Measurements from ENCODE around the gene HMCN2. TPM values are rescaled to one million over a fixed set of nuclear protein-coding genes. Genes with fewer than 3 reads are reported as not detected.

Gene HMCN2
- total RNA-seq, 1 experiment from 2014 or later, result 8.6 TPM

DNA sequence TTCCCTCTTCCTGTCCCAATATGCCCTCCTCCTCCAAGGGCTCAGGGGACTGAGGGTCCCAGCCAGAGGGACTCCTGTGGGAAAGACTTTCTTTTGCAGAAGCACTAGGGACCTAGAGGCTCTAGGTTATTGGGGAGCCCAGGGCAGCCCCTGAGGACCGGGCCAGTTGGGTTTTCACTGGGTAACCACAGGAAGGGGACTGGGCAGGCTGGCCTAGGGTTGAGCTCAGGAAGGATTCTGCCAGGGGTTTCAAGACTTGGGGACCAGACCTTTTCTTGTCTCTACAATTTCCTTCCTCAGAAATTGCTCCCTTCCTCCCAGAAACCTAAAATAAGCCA, 24.4 kb upstream of the HMCN2 start:
- TF ChIP-seq CTCF (conservative IDR thresholded peaks at IDR 0.05), result no peak
- Histone ChIP-seq H4K91ac (ENCODE audit: insufficient read length, low read depth, low read length) (no peak overlapping the region), H3K4me1 (ENCODE audit: insufficient read depth, low read length) (no peaks in the 10 kb centered on the region), H2BK5ac (ENCODE audit: insufficient read length, low read length) (no peak overlapping the region), H3K4ac (ENCODE audit: low read depth, low read length) (no peak overlapping the region), H2BK15ac (ENCODE audit: low read depth, low read length) (no peak overlapping the region), H3K56ac (ENCODE audit: insufficient read length, low read depth, low read length) (no peak overlapping the region), H3T11ph (ENCODE audit: low read length) (no peak overlapping the region), H2AFZ (ENCODE audit: low read length) (no peak overlapping the region), H3K27ac (ENCODE audit: insufficient read length, low read depth, low read length) (no peak overlapping the region), H3K18ac (ENCODE audit: insufficient read length, low read depth, low read length) (no peak overlapping the region), H3K9ac (ENCODE audit: extremely low read depth, insufficient read length, low read length) (no peak overlapping the region), H2BK120ac (ENCODE audit: low read depth, low read length, poor library complexity, severe bottlenecking) (no peak overlapping the region), H3K27me3 (ENCODE audit: insufficient read depth, low read length) (no peaks in the 10 kb centered on the region), H3K9me3 (ENCODE audit: control insufficient read depth, low read depth, low read length) (no peaks in the 10 kb centered on the region), H4K5ac (ENCODE audit: insufficient read length, low read depth, low read length) (no peak overlapping the region), H3K23me2 (ENCODE audit: insufficient read length, low read depth, low read length, poor library complexity, severe bottlenecking) (no peaks in the 10 kb centered on the region), H3K14ac (ENCODE audit: insufficient read depth, low read length) (no peak overlapping the region), H3K79me2 (ENCODE audit: insufficient read depth, low read length) (no peaks in the 10 kb centered on the region), H3K23ac (ENCODE audit: insufficient read length, low read depth, low read length) (no peak overlapping the region), H3K79me1 (ENCODE audit: insufficient read depth, low read depth, low read length, poor library complexity, severe bottlenecking) (no peaks in the 10 kb centered on the region), H2BK12ac (ENCODE audit: insufficient read length, low read depth, low read length) (no peak overlapping the region), H2BK20ac (ENCODE audit: low read depth, low read length, poor library complexity, severe bottlenecking) (no peak overlapping the region), H4K8ac (replicated peaks; ENCODE audit: insufficient read length, low read depth, low read length) (no peak overlapping the region), H4K20me1 (ENCODE audit: control insufficient read depth, insufficient read depth, insufficient read length) (no peaks in the 10 kb centered on the region), H2AK5ac (ENCODE audit: insufficient read length, low read length) (no peak overlapping the region), H3K4me2 (ENCODE audit: insufficient read depth, insufficient read length, low read length) (no peak overlapping the region)
- Mint-ChIP-seq H3K27ac (no peak overlapping the region), H3K27me3 (ENCODE audit: low read depth) (peaks cover 6% of the 10 kb centered on the region), H3K9me3 (no peaks in the 10 kb centered on the region), H3K36me3 (ENCODE audit: insufficient read depth in 1 of 3, low read depth in 3 of 3) (no peaks in the 10 kb centered on the region), H3K4me3 (no peak overlapping the region), H3K4me1 (peaks cover 15 to 42% of the 10 kb centered on the region in 2 experiments)
- WGBS (ENCODE audit: extremely low coverage, insufficient read length, low lambda C conversion rate), result no CpG with 5 or more reads among the region's 1 CpG
- no peak for DNase-seq

Measured in H9 (cell line).